ENCODE results near the gene NDUFS1. TPM values are rescaled to one million over a fixed set of nuclear protein-coding genes. Genes with fewer than 3 reads are reported as not detected.

Gene NDUFS1
- total and polyA plus RNA-seq, 2 of the 8 experiments (the other 6 are each of a cell fraction or from before 2014, with no cell fraction given), result 42.1 to 97.0 TPM

DNA sequence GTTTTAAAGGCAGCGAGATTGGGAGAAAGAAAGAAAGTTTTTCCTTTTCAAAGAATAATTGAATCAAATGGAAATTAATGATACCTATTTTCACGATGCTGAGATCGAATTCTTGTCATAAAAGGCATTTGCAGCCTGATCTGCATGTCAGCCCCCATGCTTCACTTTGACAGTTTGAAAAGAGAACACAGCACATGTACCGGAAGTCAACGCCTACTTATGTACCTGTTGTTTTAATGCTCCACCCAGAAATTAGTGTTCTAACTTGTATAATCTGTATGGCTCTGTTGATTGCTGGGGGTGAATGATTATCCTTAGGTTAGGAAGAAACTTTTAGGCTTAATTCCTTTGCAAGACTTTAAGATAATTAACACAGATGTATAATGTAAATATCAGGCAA lies 31.4 kb upstream of the NDUFS1 start (continued):
- TF ChIP-seq, protein P1, sequence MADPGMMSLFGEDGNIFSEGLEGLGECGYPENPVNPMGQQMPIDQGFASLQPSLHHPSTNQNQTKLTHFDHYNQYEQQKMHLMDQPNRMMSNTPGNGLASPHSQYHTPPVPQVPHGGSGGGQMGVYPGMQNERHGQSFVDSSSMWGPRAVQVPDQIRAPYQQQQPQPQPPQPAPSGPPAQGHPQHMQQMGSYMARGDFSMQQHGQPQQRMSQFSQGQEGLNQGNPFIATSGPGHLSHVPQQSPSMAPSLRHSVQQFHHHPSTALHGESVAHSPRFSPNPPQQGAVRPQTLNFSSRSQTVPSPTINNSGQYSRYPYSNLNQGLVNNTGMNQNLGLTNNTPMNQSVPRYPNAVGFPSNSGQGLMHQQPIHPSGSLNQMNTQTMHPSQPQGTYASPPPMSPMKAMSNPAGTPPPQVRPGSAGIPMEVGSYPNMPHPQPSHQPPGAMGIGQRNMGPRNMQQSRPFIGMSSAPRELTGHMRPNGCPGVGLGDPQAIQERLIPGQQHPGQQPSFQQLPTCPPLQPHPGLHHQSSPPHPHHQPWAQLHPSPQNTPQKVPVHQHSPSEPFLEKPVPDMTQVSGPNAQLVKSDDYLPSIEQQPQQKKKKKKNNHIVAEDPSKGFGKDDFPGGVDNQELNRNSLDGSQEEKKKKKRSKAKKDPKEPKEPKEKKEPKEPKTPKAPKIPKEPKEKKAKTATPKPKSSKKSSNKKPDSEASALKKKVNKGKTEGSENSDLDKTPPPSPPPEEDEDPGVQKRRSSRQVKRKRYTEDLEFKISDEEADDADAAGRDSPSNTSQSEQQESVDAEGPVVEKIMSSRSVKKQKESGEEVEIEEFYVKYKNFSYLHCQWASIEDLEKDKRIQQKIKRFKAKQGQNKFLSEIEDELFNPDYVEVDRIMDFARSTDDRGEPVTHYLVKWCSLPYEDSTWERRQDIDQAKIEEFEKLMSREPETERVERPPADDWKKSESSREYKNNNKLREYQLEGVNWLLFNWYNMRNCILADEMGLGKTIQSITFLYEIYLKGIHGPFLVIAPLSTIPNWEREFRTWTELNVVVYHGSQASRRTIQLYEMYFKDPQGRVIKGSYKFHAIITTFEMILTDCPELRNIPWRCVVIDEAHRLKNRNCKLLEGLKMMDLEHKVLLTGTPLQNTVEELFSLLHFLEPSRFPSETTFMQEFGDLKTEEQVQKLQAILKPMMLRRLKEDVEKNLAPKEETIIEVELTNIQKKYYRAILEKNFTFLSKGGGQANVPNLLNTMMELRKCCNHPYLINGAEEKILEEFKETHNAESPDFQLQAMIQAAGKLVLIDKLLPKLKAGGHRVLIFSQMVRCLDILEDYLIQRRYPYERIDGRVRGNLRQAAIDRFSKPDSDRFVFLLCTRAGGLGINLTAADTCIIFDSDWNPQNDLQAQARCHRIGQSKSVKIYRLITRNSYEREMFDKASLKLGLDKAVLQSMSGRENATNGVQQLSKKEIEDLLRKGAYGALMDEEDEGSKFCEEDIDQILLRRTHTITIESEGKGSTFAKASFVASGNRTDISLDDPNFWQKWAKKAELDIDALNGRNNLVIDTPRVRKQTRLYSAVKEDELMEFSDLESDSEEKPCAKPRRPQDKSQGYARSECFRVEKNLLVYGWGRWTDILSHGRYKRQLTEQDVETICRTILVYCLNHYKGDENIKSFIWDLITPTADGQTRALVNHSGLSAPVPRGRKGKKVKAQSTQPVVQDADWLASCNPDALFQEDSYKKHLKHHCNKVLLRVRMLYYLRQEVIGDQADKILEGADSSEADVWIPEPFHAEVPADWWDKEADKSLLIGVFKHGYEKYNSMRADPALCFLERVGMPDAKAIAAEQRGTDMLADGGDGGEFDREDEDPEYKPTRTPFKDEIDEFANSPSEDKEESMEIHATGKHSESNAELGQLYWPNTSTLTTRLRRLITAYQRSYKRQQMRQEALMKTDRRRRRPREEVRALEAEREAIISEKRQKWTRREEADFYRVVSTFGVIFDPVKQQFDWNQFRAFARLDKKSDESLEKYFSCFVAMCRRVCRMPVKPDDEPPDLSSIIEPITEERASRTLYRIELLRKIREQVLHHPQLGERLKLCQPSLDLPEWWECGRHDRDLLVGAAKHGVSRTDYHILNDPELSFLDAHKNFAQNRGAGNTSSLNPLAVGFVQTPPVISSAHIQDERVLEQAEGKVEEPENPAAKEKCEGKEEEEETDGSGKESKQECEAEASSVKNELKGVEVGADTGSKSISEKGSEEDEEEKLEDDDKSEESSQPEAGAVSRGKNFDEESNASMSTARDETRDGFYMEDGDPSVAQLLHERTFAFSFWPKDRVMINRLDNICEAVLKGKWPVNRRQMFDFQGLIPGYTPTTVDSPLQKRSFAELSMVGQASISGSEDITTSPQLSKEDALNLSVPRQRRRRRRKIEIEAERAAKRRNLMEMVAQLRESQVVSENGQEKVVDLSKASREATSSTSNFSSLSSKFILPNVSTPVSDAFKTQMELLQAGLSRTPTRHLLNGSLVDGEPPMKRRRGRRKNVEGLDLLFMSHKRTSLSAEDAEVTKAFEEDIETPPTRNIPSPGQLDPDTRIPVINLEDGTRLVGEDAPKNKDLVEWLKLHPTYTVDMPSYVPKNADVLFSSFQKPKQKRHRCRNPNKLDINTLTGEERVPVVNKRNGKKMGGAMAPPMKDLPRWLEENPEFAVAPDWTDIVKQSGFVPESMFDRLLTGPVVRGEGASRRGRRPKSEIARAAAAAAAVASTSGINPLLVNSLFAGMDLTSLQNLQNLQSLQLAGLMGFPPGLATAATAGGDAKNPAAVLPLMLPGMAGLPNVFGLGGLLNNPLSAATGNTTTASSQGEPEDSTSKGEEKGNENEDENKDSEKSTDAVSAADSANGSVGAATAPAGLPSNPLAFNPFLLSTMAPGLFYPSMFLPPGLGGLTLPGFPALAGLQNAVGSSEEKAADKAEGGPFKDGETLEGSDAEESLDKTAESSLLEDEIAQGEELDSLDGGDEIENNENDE (IDR thresholded peaks at IDR 0.05; ENCODE audit: insufficient replicate concordance, low read length), result no peak
- TF ChIP-seq TAF7 (optimal IDR thresholded peaks at IDR 0.05; ENCODE audit: borderline replicate concordance, low read depth, low read length) (no peak), SP1 (IDR thresholded peaks at IDR 0.05; ENCODE audit: low read depth, low read length) (no peak)

Measured in H1 (cell line).